ENCODE data around the gene JPT2.

Gene JPT2

DNA sequence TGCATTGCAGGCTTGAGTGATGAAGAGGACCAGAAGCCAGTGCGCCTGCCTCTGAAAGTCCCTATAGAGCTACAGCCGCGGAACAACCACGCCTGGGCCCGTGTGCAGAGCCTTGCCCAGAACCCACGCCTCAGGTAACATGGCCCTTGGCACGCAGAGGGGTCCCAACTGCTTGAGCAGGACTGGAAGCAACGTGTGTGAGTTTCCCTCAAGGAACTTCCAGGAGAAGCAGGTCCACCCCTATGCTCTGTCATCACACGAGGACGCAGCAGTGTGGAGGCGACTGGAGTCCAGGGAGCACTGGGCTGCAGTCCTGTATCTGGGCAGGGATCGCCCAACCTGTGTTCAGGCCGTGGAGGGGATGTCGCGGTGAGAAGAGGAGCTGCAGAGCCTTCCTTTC, 25.1 kb upstream of the JPT2 start:
- Histone ChIP-seq H3K9me3 (ENCODE audit: control insufficient read depth, low read length) (no peaks in the 10 kb centered on the region), H3K27me3 (replicated peaks; ENCODE audit: control insufficient read depth, insufficient read depth, low read length) (no peaks in the 10 kb centered on the region), H3K9ac (ENCODE audit: low read length) (no peak overlapping the region), H3K36me3 (ENCODE audit: control insufficient read depth, insufficient read depth, low read length, severe bottlenecking) (peaks cover 58% of the 10 kb centered on the region), H3K4me3 (ENCODE audit: low read length) (no peak overlapping the region), H3K4me1 (ENCODE audit: control insufficient read depth, insufficient read depth, low read length) (no peaks in the 10 kb centered on the region)
- DNase-seq (ENCODE audit: low read depth): no peak

DNA sequence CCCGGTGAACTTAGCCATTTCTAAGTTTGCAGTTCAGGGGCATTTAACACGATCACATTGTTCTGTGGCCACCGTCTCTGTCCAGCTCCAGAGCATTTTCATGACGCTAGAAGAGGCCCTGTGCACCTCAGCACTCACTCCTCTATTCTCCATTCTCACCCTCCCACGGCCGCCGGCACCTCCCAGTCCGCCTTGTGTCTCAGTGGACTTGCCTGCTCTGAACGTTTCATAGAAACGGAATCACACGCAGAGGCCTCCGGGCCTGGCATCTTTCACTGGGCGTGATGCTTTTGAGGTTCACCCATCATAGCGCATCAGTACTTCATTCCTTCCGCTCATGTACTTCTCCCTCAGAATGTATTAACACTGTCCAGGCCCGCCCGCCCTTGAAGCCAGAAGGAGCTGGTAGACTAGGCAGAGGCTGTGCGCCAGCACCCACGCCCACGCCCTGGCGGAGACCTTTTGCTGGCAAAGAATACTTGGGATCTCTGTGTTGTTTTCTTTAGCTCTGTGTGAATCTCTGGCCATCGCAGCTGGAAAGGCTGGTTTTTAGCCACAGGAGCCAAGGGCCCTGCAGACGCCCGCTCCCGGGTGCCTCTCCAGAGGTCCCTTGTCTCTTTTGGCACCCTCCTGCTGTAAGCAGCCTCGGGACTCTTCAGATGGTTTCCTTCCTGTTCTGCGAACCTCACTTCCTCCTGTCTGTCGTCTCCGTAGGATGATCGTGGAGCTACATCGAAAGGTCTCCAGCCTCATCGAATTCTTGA, 23.4 kb upstream of the JPT2 start:
- no peak overlapping the region for H3K4me3 ChIP-seq (ENCODE audit: low read length)
- H3K36me3 ChIP-seq (ENCODE audit: control insufficient read depth, insufficient read depth, low read length, severe bottlenecking): peaks cover 67% of the 10 kb centered on the region
- no peaks in the 10 kb centered on the region for H3K9me3 ChIP-seq (ENCODE audit: control insufficient read depth, low read length)
- H3K9ac ChIP-seq (ENCODE audit: low read length): no peak overlapping the region
- H3K4me1 ChIP-seq (ENCODE audit: control insufficient read depth, insufficient read depth, low read length): no peaks in the 10 kb centered on the region
- H3K27me3 ChIP-seq (replicated peaks; ENCODE audit: control insufficient read depth, insufficient read depth, low read length): no peaks in the 10 kb centered on the region
- no peak for DNase-seq (ENCODE audit: low read depth)

DNA sequence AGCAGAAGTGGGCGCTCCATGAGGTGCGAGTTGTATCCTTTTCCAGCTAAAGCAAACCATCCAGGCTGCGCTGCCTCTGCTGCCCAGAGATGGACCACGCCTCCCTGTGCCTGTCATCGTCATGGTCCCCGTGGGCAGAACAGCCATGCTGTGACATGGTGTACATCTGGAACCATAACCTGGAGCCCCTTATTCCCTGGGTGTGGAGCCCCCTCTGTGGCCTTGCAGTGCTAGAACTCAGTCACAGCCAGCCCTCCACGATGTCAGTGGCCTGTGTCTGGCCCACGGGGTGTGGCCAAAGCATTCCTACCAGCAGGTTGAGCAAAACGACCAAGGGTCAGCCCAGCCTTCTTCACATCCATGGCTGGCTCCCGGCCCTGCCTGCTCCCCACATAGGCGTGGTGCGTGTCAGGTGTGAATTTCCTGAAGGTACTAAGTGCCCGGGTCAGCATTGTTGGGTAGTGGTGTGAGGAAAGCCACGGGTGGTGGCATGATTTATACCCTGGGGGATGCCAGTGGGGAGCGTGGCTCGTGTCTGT, 22.7 kb upstream of the JPT2 start:
- Histone ChIP-seq H3K9ac (ENCODE audit: low read length) (no peak overlapping the region), H3K4me3 (ENCODE audit: low read length) (no peak overlapping the region), H3K4me1 (ENCODE audit: control insufficient read depth, insufficient read depth, low read length) (no peaks in the 10 kb centered on the region), H3K36me3 (ENCODE audit: control insufficient read depth, insufficient read depth, low read length, severe bottlenecking) (peaks cover 73% of the 10 kb centered on the region), H3K27me3 (replicated peaks; ENCODE audit: control insufficient read depth, insufficient read depth, low read length) (no peaks in the 10 kb centered on the region), H3K9me3 (ENCODE audit: control insufficient read depth, low read length) (no peaks in the 10 kb centered on the region)
- DNase-seq (ENCODE audit: low read depth): no peak

DNA sequence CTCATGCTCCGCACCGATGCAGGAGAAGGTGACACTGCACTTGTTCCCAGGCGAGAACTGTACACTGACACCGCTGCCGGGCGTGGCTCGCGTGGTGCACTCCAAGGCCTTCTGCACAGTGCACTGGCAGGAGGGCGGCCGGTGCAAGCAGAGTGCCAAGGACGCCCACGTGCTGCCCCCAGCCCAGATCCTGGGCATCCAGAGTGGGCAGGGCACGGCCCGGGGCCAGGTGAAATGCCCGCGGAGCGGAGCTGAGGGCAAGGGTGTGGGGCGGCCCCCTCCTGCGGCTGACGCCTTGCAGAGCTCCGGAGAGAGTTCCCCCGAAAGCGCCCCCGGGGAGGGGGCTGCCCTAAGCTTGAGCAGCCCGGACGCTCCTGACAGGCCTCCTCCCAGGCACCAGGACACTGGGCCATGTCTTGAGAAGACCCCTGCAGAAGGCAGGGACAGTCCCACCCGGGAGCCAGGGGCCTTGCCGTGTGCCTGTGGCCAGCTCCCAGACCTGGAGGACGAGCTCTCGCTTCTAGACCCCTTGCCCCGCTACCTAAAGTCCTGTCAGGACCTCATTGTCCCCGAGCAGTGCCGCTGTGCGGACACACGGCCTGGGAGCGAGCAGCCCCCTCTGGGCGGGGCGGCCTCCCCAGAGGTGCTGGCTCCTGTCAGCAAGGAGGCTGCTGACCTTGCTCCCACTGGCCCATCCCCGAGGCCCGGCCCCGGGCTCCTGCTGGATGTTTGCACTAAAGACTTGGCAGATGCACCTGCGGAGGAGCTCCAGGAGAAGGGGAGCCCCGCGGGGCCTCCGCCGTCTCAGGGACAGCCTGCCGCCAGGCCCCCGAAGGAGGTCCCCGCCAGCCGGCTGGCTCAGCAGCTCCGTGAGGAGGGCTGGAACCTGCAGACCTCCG, 21.9 kb upstream of the JPT2 start:
- Histone ChIP-seq H3K4me3 (ENCODE audit: low read length) (no peak overlapping the region), H3K36me3 (ENCODE audit: control insufficient read depth, insufficient read depth, low read length, severe bottlenecking) (peaks cover 72% of the 10 kb centered on the region), H3K9me3 (ENCODE audit: control insufficient read depth, low read length) (no peaks in the 10 kb centered on the region), H3K4me1 (ENCODE audit: control insufficient read depth, insufficient read depth, low read length) (no peaks in the 10 kb centered on the region), H3K27me3 (replicated peaks; ENCODE audit: control insufficient read depth, insufficient read depth, low read length) (no peaks in the 10 kb centered on the region), H3K9ac (ENCODE audit: low read length) (no peak overlapping the region)
- DNase-seq (ENCODE audit: low read depth): no peak

DNA sequence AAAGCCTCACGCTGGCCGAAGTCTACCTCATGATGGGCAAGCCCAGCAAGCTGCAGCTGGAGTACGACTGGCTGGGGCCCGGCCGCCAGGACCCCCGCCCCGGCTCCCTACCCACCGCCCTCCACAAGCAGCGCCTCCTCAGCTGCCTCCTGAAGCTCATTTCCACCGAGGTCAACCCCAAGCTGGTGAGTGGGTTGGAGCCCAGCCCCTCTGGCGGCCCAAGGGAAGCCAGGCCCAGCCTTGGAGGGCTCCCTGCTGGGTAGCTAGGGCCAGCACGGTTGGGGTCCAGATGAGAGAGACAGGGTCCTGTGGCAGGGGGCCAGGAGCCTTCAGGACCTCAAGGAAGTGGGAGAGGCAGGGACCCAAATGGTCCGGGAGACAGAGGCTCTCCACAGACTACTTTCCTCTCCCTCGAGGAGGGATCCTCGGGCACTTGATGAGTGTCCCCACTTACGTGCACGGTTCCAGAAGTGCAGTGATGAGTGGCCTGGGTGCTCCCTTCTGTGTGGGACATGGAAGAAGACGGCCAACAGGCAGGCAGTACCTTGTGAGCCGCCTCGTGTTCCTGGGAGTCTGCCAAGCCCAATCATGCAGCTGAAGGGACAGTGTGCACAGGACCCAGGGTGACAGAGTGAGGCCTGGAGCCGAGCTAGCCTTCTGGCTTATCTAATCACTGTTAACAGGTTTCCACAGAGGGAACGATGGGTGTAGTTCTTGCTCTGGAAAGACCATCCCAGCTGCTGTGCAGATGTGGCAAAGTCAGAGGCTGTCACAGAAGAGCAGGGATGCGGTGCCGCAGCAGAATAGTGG, 21.1 kb upstream of the JPT2 start:
- Histone ChIP-seq H3K27me3 (replicated peaks; ENCODE audit: control insufficient read depth, insufficient read depth, low read length) (no peaks in the 10 kb centered on the region), H3K36me3 (ENCODE audit: control insufficient read depth, insufficient read depth, low read length, severe bottlenecking) (peaks cover 72% of the 10 kb centered on the region), H3K4me3 (ENCODE audit: low read length) (no peak overlapping the region), H3K4me1 (ENCODE audit: control insufficient read depth, insufficient read depth, low read length) (no peaks in the 10 kb centered on the region), H3K9me3 (ENCODE audit: control insufficient read depth, low read length) (no peaks in the 10 kb centered on the region), H3K9ac (ENCODE audit: low read length) (no peak overlapping the region)
- DNase-seq (ENCODE audit: low read depth): no peak

DNA sequence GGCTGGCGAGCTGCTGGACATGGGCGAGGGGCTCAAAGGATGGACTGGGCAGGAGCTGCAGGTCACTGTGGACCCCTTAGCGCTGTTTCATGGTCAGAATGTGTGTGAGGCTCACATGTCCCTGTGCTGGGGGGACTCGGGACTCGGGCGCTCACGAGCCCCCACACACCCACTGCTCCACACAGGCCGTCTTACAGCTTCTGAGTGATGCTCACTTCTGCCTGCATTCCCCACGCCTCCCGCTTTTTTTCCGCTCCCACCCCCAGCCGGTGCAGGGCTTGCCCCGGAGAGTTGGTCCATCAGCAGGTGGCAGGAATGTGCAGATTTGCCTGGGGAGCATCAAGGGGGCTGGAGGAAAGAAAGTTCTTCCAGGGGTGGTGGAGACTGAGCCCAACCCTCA, 20.2 kb upstream of the JPT2 start:
- peaks cover 74% of the 10 kb centered on the region for H3K36me3 ChIP-seq (ENCODE audit: control insufficient read depth, insufficient read depth, low read length, severe bottlenecking)
- no peak overlapping the region for H3K9ac ChIP-seq (ENCODE audit: low read length)
- no peaks in the 10 kb centered on the region for H3K4me1 ChIP-seq (ENCODE audit: control insufficient read depth, insufficient read depth, low read length)

DNA sequence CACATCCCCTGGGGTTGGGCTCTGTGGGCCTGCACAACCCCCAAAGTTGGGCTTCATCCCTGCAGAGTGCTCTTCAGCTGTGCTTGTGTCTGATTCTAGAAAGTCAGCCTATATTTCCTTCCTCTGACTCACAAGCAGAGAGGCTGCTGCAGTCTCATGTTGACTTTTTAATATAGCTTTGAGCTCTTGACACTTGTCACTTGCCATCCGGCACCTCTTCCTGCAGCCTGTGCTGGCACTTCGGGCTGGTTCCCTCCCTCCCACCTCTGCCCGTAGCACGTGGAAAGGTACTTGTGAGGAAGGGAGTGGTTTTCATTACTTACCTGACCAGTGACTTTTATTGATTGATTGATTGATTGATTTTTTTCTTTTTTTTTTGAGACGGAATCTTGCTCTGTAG, 19.0 kb upstream of the JPT2 start:
- Histone ChIP-seq H3K36me3 (ENCODE audit: control insufficient read depth, insufficient read depth, low read length, severe bottlenecking) (peaks cover 80% of the 10 kb centered on the region), H3K9ac (ENCODE audit: low read length) (no peak overlapping the region)

More for the DNA sequence above, 20.2 kb upstream of the JPT2 start:
- DNase-seq (ENCODE audit: low read depth): no peak
- H3K4me3 ChIP-seq (ENCODE audit: low read length): no peak overlapping the region
- no peaks in the 10 kb centered on the region for H3K9me3 ChIP-seq (ENCODE audit: control insufficient read depth, low read length)
- no peaks in the 10 kb centered on the region for H3K27me3 ChIP-seq (replicated peaks; ENCODE audit: control insufficient read depth, insufficient read depth, low read length)

DNA sequence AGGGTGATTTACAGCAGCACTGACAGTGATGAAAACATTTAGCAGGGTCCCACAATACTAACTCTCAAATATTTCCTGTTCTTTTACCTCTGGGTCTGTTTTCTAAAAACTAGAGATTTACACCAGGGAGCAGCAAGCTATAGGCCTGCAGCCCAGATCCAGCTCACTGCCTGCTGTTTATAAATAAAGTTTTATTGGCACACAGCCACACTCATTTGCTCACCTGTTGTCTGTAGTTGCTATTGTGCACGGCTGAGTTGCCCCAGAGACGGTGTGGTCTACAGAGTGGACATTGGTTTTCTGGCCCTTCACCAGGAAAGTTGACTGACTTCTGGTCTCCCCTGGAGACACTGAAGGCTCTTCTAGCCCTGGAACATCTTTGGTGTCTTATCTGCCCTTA, 16.3 kb upstream of the JPT2 start:
- Histone ChIP-seq H3K27me3 (replicated peaks; ENCODE audit: control insufficient read depth, insufficient read depth, low read length) (no peaks in the 10 kb centered on the region), H3K9ac (ENCODE audit: low read length) (no peak overlapping the region), H3K9me3 (ENCODE audit: control insufficient read depth, low read length) (no peaks in the 10 kb centered on the region), H3K36me3 (ENCODE audit: control insufficient read depth, insufficient read depth, low read length, severe bottlenecking) (peaks cover 82% of the 10 kb centered on the region), H3K4me1 (ENCODE audit: control insufficient read depth, insufficient read depth, low read length) (no peaks in the 10 kb centered on the region), H3K4me3 (ENCODE audit: low read length) (no peak overlapping the region)
- DNase-seq (ENCODE audit: low read depth): no peak

More for the DNA sequence above, 19.0 kb upstream of the JPT2 start:
- Histone ChIP-seq H3K27me3 (replicated peaks; ENCODE audit: control insufficient read depth, insufficient read depth, low read length) (no peaks in the 10 kb centered on the region), H3K9me3 (ENCODE audit: control insufficient read depth, low read length) (no peaks in the 10 kb centered on the region), H3K4me1 (ENCODE audit: control insufficient read depth, insufficient read depth, low read length) (no peaks in the 10 kb centered on the region), H3K4me3 (ENCODE audit: low read length) (no peak overlapping the region)
- no peak for DNase-seq (ENCODE audit: low read depth)

DNA sequence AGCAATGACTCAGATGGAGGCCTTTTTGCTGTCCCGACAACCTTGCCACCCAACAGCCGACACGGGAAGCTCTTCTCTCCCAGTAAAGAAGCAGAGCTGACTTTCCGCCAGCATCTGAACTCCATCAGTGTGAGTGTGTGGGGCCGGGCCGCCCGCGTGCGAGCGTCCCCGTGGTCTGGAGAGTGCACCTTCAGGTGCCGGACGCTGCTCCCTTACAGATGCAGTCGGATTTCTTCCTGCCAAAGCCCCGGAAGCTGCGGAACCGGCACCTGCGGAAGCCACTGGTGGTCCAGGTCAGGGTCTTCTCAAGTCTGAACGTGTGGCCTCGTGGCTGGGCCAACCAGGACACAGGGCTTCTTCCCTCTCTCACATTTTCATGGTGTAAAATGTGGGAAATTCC, 15.5 kb upstream of the JPT2 start:
- H3K4me3 ChIP-seq (ENCODE audit: low read length): no peak overlapping the region
- no peaks in the 10 kb centered on the region for H3K4me1 ChIP-seq (ENCODE audit: control insufficient read depth, insufficient read depth, low read length)
- no peaks in the 10 kb centered on the region for H3K9me3 ChIP-seq (ENCODE audit: control insufficient read depth, low read length)
- no peaks in the 10 kb centered on the region for H3K27me3 ChIP-seq (replicated peaks; ENCODE audit: control insufficient read depth, insufficient read depth, low read length)
- no peak overlapping the region for H3K9ac ChIP-seq (ENCODE audit: low read length)
- no peak for DNase-seq (ENCODE audit: low read depth)
- H3K36me3 ChIP-seq (ENCODE audit: control insufficient read depth, insufficient read depth, low read length, severe bottlenecking): peaks cover 82% of the 10 kb centered on the region

DNA sequence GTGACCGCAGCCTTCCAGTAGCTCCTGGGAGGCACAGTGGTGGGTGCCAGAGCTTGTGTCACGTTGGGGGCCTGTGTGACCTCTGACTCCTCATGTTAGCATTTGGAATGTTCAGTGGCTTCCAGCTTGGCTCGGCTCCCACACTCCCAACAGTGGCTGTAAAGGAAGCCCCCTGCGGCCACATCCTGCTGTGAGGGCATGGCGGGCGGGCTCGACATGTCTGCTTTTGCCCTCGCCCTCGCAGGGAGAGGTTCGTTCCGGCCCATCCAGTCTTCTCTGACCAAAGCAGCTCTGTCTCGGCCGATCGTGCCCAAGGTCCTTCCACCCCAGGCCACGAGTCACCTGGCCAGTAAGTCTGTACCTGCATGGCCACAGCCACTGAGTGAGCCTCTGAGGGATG, 12.2 kb upstream of the JPT2 start:
- Histone ChIP-seq H3K36me3 (ENCODE audit: control insufficient read depth, insufficient read depth, low read length, severe bottlenecking) (peaks cover 88% of the 10 kb centered on the region), H3K4me3 (ENCODE audit: low read length) (no peak overlapping the region), H3K9ac (ENCODE audit: low read length) (no peak overlapping the region), H3K9me3 (ENCODE audit: control insufficient read depth, low read length) (no peaks in the 10 kb centered on the region), H3K4me1 (ENCODE audit: control insufficient read depth, insufficient read depth, low read length) (no peaks in the 10 kb centered on the region), H3K27me3 (replicated peaks; ENCODE audit: control insufficient read depth, insufficient read depth, low read length) (no peaks in the 10 kb centered on the region)
- no peak for DNase-seq (ENCODE audit: low read depth)

DNA sequence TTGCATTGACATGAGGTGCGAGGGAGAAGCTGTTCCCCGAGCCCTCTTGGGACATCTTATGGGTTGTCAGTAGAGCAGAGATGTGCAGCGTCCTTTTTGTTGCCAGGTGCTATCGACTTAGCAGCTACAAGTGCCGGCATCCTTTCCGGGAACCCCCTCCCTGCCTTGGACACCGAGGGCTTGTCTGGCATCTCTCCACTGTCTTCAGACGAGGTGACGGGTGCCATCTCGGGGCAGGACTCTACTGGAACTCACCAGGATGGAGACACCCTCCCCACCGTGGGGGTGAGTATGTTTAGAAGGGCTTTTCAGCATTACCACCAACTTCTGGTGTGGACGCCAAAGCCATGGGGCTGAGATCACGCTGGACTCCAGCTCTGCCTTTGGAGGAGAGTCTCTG, 11.8 kb upstream of the JPT2 start:
- Histone ChIP-seq H3K9me3 (ENCODE audit: control insufficient read depth, low read length) (no peaks in the 10 kb centered on the region), H3K36me3 (ENCODE audit: control insufficient read depth, insufficient read depth, low read length, severe bottlenecking) (peaks cover 92% of the 10 kb centered on the region), H3K27me3 (replicated peaks; ENCODE audit: control insufficient read depth, insufficient read depth, low read length) (no peaks in the 10 kb centered on the region), H3K4me1 (ENCODE audit: control insufficient read depth, insufficient read depth, low read length) (no peaks in the 10 kb centered on the region), H3K9ac (ENCODE audit: low read length) (no peak overlapping the region), H3K4me3 (ENCODE audit: low read length) (no peak overlapping the region)
- DNase-seq (ENCODE audit: low read depth): no peak
